Muscle layer of duodenum (tissue), 2 donors: ENCODE measurements around the gene BCAS3.

Experiments used
- H3K27ac ChIP-seq: one replicate; pipeline ENCODE4 v1.7.0; 2013; ENCODE audit warnings: mild to moderate bottlenecking, low read length
- H3K27me3 ChIP-seq: one replicate; pipeline ENCODE4 v1.7.0; 2013; ENCODE audit warnings: low read depth, mild to moderate bottlenecking, control low read depth, low read length
- H3K36me3 ChIP-seq, 2 donors: one replicate each; pipeline ENCODE4 v1.7.0; 2013; ENCODE audit warnings: low read length in 2 of 2, control low read depth in 1 of 2, mild to moderate bottlenecking in 1 of 2; ENCODE audit not compliant: insufficient read depth in 2 of 2, control insufficient read depth in 1 of 2
- H3K4me1 ChIP-seq, 2 donors: one replicate each; pipeline ENCODE4 v1.7.0; 2013; ENCODE audit warnings: low read length in 2 of 2, mild to moderate bottlenecking in 2 of 2, control low read depth in 1 of 2, moderate library complexity in 1 of 2; ENCODE audit not compliant: insufficient read depth in 2 of 2, control insufficient read depth in 1 of 2
- H3K4me3 ChIP-seq, 2 donors: one replicate each; pipeline ENCODE4 v1.7.0; 2013; ENCODE audit warnings: low read length in 2 of 2, low read depth in 1 of 2, mild to moderate bottlenecking in 1 of 2
- H3K9me3 ChIP-seq, 2 donors: one replicate each; pipeline ENCODE4 v1.7.0; 2013; ENCODE audit warnings: low read length in 2 of 2, control low read depth in 1 of 2, mild to moderate bottlenecking in 1 of 2; ENCODE audit not compliant: control insufficient read depth in 1 of 2
- donor health status: healthy.

The BCAS3 gene

DNA sequence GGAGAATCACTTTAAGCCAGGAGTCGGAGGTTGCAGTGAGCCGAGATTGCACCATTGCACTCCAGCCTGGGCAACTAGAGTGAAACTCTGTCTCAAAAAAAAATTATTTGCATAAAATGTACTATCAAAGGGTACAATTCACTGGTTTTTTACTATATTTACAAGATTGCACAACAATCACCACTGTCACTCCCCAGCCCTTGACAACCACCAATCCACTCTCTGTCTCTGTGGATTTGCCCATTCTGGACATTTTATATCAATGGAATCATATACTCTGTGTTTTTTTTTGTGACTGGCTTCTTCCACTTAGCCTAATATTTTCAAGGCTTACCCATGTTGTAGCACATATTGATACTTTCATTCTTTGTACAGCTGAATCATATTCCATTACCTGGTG lies 740.8 kb downstream of the BCAS3 start:
- H3K9me3 ChIP-seq, result no peaks in the 10 kb centered on the region
- no peak overlapping the region for H3K27ac ChIP-seq
- H3K4me3 ChIP-seq, result no peak overlapping the region
- peaks cover 0 to 5% of the 10 kb centered on the region in 2 donors for H3K4me1 ChIP-seq
- H3K36me3 ChIP-seq, result no peaks in the 10 kb centered on the region
- peaks cover 14% of the 10 kb centered on the region for H3K27me3 ChIP-seq

- H3K9me3 ChIP-seq, result no peaks in the 10 kb centered on the region
- H3K4me3 ChIP-seq, result no peak overlapping the region
- peaks cover 0 to 5% of the 10 kb centered on the region in 2 donors for H3K4me1 ChIP-seq
- peaks cover 21% of the 10 kb centered on the region for H3K27me3 ChIP-seq
- no peak overlapping the region for H3K27ac ChIP-seq
- H3K36me3 ChIP-seq, result no peaks in the 10 kb centered on the region
Measured at GRCh38 chr17:61419496-61420046, 741.9 kb downstream of the BCAS3 start.

DNA sequence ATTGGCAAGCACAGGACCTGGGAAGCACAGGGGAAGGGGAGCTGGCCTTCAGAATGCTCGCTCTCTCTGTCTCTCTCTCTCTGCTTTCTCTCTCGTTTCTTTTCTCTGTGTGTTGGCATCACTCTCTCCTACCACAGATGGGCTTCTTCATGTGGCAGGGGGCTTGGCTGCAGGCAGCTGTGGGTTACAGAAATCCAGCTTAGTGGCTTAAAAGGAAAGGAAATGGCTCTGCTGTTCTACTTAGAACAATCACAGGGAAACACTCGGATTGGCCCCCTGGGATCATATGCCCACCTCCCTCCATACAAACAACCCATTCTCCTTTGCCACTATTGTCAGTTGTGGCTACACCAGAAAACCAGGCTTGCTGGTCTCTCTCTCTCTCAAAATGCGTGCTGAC lies 742.4 kb downstream of the BCAS3 start:
- no peak overlapping the region for H3K4me3 ChIP-seq
- H3K27me3 ChIP-seq, result peaks cover 24% of the 10 kb centered on the region

GRCh38 chr17:61420745-61421398 lies 743.2 kb downstream of the BCAS3 start:
- no peaks in the 10 kb centered on the region for H3K9me3 ChIP-seq
- H3K4me1 ChIP-seq, result peaks cover 0 to 5% of the 10 kb centered on the region in 2 donors
- H3K27me3 ChIP-seq, result peaks cover 24% of the 10 kb centered on the region
- H3K4me3 ChIP-seq, result no peak overlapping the region
- H3K27ac ChIP-seq, result no peak overlapping the region
- no peaks in the 10 kb centered on the region for H3K36me3 ChIP-seq

More for the DNA sequence above, 742.4 kb downstream of the BCAS3 start:
- no peak overlapping the region for H3K27ac ChIP-seq
- H3K9me3 ChIP-seq, result no peaks in the 10 kb centered on the region
- no peaks in the 10 kb centered on the region for H3K36me3 ChIP-seq
- H3K4me1 ChIP-seq, result peaks cover 0 to 5% of the 10 kb centered on the region in 2 donors

- H3K4me1 ChIP-seq, result peaks cover 0 to 5% of the 10 kb centered on the region in 2 donors
- peaks cover 24% of the 10 kb centered on the region for H3K27me3 ChIP-seq
Measured at GRCh38 chr17:61421460-61421859, 743.8 kb downstream of the BCAS3 start.

DNA sequence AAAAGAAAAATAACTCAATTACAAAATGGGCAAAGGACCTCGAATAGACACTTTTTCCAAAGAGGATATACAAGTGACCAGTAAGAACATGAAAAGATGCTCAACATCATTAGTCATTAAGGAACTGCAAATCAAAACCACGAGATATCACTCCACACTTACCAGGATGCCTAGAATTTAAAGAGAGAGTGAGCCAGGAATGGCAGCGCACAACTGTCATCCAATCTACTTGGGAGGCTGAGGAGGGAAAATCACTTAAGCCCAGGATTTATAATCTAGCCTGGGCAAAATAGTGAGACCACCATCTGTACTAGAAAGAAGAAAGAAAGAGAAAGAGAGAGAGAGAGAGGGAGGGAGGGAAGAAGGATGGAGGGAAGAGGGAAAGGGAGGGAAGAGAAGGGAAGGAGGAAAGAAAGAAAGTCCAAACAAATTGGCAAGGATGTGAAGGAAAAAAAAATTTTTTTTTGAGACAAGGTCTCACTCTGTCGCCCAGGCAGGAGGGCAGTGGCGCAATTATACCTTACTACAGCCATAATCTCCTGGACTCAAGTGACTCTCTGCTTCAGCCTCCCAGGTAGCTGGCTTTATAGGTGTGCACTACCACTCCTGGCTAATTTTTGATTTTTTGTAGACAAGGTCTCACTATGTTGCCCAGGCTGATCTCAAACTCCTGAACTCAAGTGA lies 744.6 kb downstream of the BCAS3 start:
- Histone ChIP-seq H3K27me3 (peaks cover 24% of the 10 kb centered on the region), H3K36me3 (no peaks in the 10 kb centered on the region)

More at GRCh38 chr17:61421460-61421859, 743.8 kb downstream of the BCAS3 start:
- H3K9me3 ChIP-seq, result no peaks in the 10 kb centered on the region
- H3K27ac ChIP-seq, result no peak overlapping the region
- no peaks in the 10 kb centered on the region for H3K36me3 ChIP-seq
- H3K4me3 ChIP-seq, result no peak overlapping the region

DNA sequence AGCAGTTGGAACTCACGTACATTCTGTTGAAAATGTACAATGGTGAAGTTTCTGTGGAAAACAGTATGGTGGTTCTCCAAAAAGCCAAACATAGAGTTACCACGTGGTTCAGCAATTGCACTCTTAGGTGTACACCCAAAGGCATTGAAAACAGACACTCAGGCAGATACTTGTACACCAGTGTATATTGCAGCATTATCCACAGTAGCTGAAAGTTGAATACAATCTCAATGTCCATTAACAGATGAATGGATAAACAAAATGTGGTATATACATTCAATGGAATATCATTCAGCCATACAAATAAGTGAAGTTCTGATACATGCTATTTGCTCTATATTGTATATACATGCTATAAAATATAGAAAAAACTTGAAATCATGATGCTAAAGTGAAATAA lies 745.2 kb downstream of the BCAS3 start:
- Histone ChIP-seq H3K27ac (no peak overlapping the region), H3K27me3 (peaks cover 24% of the 10 kb centered on the region), H3K4me3 (no peak overlapping the region), H3K36me3 (no peaks in the 10 kb centered on the region), H3K4me1 (no peaks in the 10 kb centered on the region), H3K9me3 (no peaks in the 10 kb centered on the region)

More for the DNA sequence above, 744.6 kb downstream of the BCAS3 start:
- Histone ChIP-seq H3K9me3 (no peaks in the 10 kb centered on the region), H3K4me3 (no peak overlapping the region), H3K27ac (no peak overlapping the region), H3K4me1 (peaks cover 0 to 1% of the 10 kb centered on the region in 2 donors)

GRCh38 chr17:61423967-61424649 lies 746.5 kb downstream of the BCAS3 start:
- Histone ChIP-seq H3K9me3 (no peaks in the 10 kb centered on the region), H3K4me1 (no peaks in the 10 kb centered on the region), H3K27ac (no peak overlapping the region), H3K36me3 (no peaks in the 10 kb centered on the region), H3K27me3 (peaks cover 24% of the 10 kb centered on the region), H3K4me3 (no peak overlapping the region)

GRCh38 chr17:61425682-61426481 lies 748.2 kb downstream of the BCAS3 start:
- Histone ChIP-seq H3K27me3 (peaks cover 19% of the 10 kb centered on the region), H3K4me3 (no peak overlapping the region), H3K36me3 (no peaks in the 10 kb centered on the region), H3K9me3 (no peaks in the 10 kb centered on the region), H3K27ac (no peak overlapping the region), H3K4me1 (no peaks in the 10 kb centered on the region)

DNA sequence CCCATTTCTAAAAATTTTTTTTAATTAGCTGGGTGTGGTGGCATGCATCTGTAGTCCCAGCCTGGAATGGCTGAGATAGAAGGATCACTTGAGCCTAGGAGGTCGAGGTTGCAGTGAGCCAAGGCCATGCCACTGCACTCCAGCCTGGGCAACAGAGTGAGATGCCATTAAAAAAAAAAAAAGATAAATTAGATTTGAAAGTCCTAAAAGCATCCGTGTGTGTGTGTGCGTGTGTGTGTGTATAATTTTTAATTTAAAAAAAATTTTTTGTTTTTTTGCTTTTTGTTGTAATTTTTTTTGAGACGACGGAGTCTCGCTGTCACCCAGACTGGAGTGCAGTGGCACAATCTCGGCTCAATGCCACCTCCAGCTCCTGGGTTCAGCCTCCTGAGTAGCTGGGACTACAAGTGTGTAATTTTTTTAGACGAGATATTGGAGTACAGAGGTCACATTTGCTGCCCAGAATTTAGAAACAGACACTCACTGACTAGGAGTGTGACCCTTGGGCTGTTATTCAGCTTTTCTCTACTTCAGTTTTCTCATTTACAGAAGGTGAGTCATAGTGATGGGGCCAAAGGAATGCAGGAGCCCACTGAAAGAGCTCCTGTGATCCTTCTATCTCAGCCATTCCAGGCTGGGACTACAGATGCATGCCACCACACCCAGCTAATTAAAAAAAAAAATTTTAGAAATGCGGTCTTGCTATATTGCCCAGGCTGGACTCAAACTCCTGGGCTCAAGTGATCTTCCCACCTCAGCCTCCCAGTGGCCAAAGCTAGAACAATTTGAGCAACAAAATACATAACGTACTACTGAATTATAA lies 749.0 kb downstream of the BCAS3 start:
- H3K4me1 ChIP-seq, result no peaks in the 10 kb centered on the region
- H3K36me3 ChIP-seq, result no peaks in the 10 kb centered on the region
- H3K27me3 ChIP-seq, result peaks cover 15% of the 10 kb centered on the region
- no peak overlapping the region for H3K27ac ChIP-seq
- no peaks in the 10 kb centered on the region for H3K9me3 ChIP-seq
- H3K4me3 ChIP-seq, result no peak overlapping the region
